ENCODE measurements around the gene TGM5.

- no peak for TF ChIP-seq EZH2 (IDR thresholded peaks at IDR 0.05; ENCODE audit: insufficient read depth, poor library complexity, severe bottlenecking)
- TF ChIP-seq EZH2phosphoT487 (IDR thresholded peaks at IDR 0.05; ENCODE audit: insufficient read depth, low read depth) = no peak
Observed at GRCh38 chr15:43258781-43259180, 7.9 kb downstream of the TGM5 start.
